SU-DHL-6 (cell line): ENCODE data around the gene GATAD2A.

Source experiments
- CTCF ChIP-seq: fragments of 200-600 bp; sonication (generic); IDR thresholded peaks from one replicate; pipeline ENCODE4 v1.5.1; 2017; ENCODE audit warnings: antibody characterized with exemption, mild to moderate bottlenecking, low read length, moderate library complexity; ENCODE audit not compliant: insufficient read depth, poor library complexity, severe bottlenecking
- EZH2phosphoT487 ChIP-seq: fragments of 200-600 bp; sonication (generic), shearing (Covaris generic); conservative IDR thresholded peaks from 2 replicates; pipeline ENCODE4 v1.6.1; 2018; ENCODE audit warnings: mild to moderate bottlenecking, antibody characterized with exemption, low read length, moderate library complexity, mixed read lengths

GRCh38 chr19:19546751-19547162 is 141.3 kb downstream of the GATAD2A start:
- TF ChIP-seq CTCF (no peak), EZH2phosphoT487 (no peak)
